Trophoblast cell (in vitro differentiated cells and primary cell): ENCODE data around the gene MSRB2.
A peak's percentile ranks its signal among the peaks of the same experiment; 100 is the strongest.

Experiments used
- DNase-seq, 2 donors: peaks; one replicate each; pipeline ENCODE4 v3.0.0-alpha.2; 2016
- H2AFZ ChIP-seq: 2 replicates; pipeline ENCODE4 v1.6.1; 2013; ENCODE audit warnings: low read length, moderate library complexity, mild to moderate bottlenecking; ENCODE audit not compliant: insufficient read depth, poor library complexity
- H2AK5ac ChIP-seq: 2 replicates; pipeline ENCODE4 v1.6.1; 2013; ENCODE audit warnings: mild to moderate bottlenecking, low read length
- H2BK120ac ChIP-seq: 2 replicates; pipeline ENCODE4 v1.6.1; 2013; ENCODE audit warnings: low read length, mild to moderate bottlenecking, moderate library complexity; ENCODE audit not compliant: insufficient read depth, poor library complexity
- H2BK12ac ChIP-seq: 2 replicates; pipeline ENCODE4 v1.6.1; 2013; ENCODE audit warnings: mild to moderate bottlenecking, low read length, moderate library complexity
- H2BK5ac ChIP-seq: 2 replicates; pipeline ENCODE4 v1.6.1; 2013; ENCODE audit warnings: low read length, low read depth, moderate library complexity, mild to moderate bottlenecking; ENCODE audit not compliant: poor library complexity
- H3K14ac ChIP-seq: 2 replicates; pipeline ENCODE4 v1.6.1; 2013; ENCODE audit warnings: mild to moderate bottlenecking, low read length
- H3K18ac ChIP-seq: 2 replicates; pipeline ENCODE4 v1.6.1; 2013; ENCODE audit warnings: mild to moderate bottlenecking, low read length
- H3K23ac ChIP-seq: 2 replicates; pipeline ENCODE4 v1.6.1; 2013; ENCODE audit warnings: low read length
- H3K27ac ChIP-seq: 2 replicates; pipeline ENCODE4 v1.5.1; 2013; ENCODE audit warnings: low read depth, mild to moderate bottlenecking, inconsistent platforms, low read length, moderate library complexity
- H3K27me3 ChIP-seq: 2 replicates; pipeline ENCODE4 v1.6.1; 2013; ENCODE audit warnings: inconsistent platforms, mild to moderate bottlenecking, low read length, moderate library complexity; ENCODE audit not compliant: insufficient read depth
- H3K36me3 ChIP-seq, 2 experiments: 1 replicate in 1 of 2; 2 replicates in 1 of 2; pipeline ENCODE4 v1.6.1; 2013; ENCODE audit warnings: low read length in 2 of 2, mild to moderate bottlenecking in 2 of 2, moderate library complexity in 1 of 2; ENCODE audit not compliant: insufficient read depth in 2 of 2, control insufficient read depth in 1 of 2
- H3K4ac ChIP-seq: 2 replicates; pipeline ENCODE4 v1.6.1; 2013; ENCODE audit warnings: low read depth, mild to moderate bottlenecking, low read length, moderate library complexity
- H3K4me1 ChIP-seq, 2 experiments: 1 replicate in 1 of 2; 2 replicates in 1 of 2; pipeline ENCODE4 v1.6.1; 2013; ENCODE audit warnings: low read length in 2 of 2, mild to moderate bottlenecking in 2 of 2, moderate library complexity in 1 of 2; ENCODE audit not compliant: insufficient read depth in 2 of 2, control insufficient read depth in 1 of 2
- H3K4me2 ChIP-seq: 2 replicates; pipeline ENCODE4 v1.6.1; 2013; ENCODE audit warnings: inconsistent platforms, mild to moderate bottlenecking, low read length, moderate library complexity
- H3K4me3 ChIP-seq: 2 replicates; pipeline ENCODE4 v1.5.1; 2013; ENCODE audit warnings: mild to moderate bottlenecking, low read depth, low read length, inconsistent platforms
- H3K79me1 ChIP-seq: one replicate; pipeline ENCODE4 v1.6.1; 2013; ENCODE audit warnings: low read length
- H3K79me2 ChIP-seq: 2 replicates; pipeline ENCODE4 v1.6.1; 2013; ENCODE audit warnings: low read length, mild to moderate bottlenecking; ENCODE audit not compliant: control insufficient read depth, insufficient read depth, poor library complexity
- H3K9ac ChIP-seq: 2 replicates; pipeline ENCODE4 v1.6.1; 2013; ENCODE audit warnings: mild to moderate bottlenecking, low read length
- H3K9me3 ChIP-seq: 2 replicates; pipeline ENCODE4 v1.6.1; 2013; ENCODE audit warnings: low read depth, mild to moderate bottlenecking, control low read depth, inconsistent platforms, low read length; ENCODE audit not compliant: insufficient read depth
- H4K12ac ChIP-seq: 2 replicates; pipeline ENCODE4 v1.6.1; 2013; ENCODE audit warnings: low read depth, mild to moderate bottlenecking, low read length, moderate library complexity
- H4K8ac ChIP-seq: 2 replicates; pipeline ENCODE4 v1.6.1; 2013; ENCODE audit warnings: low read depth, mild to moderate bottlenecking, low read length, moderate library complexity
- H4K91ac ChIP-seq: one replicate; pipeline ENCODE4 v1.6.1; 2013; ENCODE audit warnings: low read depth, mild to moderate bottlenecking, low read length, moderate library complexity
- WGBS: extraction: QIAGEN DNeasy Blood & Tissue Kit; methylation state at CpG from one replicate; pipeline ENCODE4 v1.1.7; 2013; ENCODE audit warnings: missing lambda C conversion rate; ENCODE audit not compliant: insufficient read length, insufficient coverage; ENCODE audit errors: extremely low coverage; 5-methylcytosine and 5-hydroxymethylcytosine counted together

The MSRB2 gene

DNA sequence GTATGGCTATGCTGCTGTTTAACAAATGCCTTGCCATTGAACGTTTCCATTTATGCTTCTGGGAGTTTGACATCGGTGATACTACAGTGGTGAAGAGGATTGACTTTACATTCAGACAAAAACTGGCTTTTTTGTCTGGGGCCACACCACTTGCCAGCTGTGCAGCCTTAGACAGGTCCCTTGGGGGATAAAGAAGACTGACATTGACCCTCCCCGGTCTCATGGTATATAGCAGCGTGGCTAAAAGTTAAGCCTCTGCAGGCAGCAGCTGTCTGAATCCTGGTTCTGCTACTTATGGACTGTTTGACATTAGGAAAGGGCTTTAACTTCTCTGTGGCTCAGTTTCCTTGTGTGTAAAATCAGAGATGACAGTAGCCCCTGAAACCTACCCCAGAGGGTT, 54.7 kb downstream of the MSRB2 start:
- H3K18ac ChIP-seq = no peak overlapping the region
- no peaks in the 10 kb centered on the region for H3K36me3 ChIP-seq
- no peak overlapping the region for H3K4me3 ChIP-seq
- H4K91ac ChIP-seq = no peak overlapping the region
- no peak overlapping the region for H3K14ac ChIP-seq
- H3K79me2 ChIP-seq = no peaks in the 10 kb centered on the region
- no peak overlapping the region for H2BK5ac ChIP-seq
- no peak overlapping the region for H2BK120ac ChIP-seq
- H3K4me1 ChIP-seq = peaks cover 0 to 5% of the 10 kb centered on the region in 2 experiments
- no peak overlapping the region for H3K27ac ChIP-seq
- H3K27me3 ChIP-seq = no peaks in the 10 kb centered on the region
- no peak for DNase-seq
- H3K23ac ChIP-seq = no peak overlapping the region
- H3K79me1 ChIP-seq = no peaks in the 10 kb centered on the region
- H4K8ac ChIP-seq = no peak overlapping the region
- no peak overlapping the region for H3K4ac ChIP-seq
- no peak overlapping the region for H3K9ac ChIP-seq
- WGBS = no CpG with 5 or more reads among the region's 4 CpGs
- no peak overlapping the region for H2AFZ ChIP-seq
- H4K12ac ChIP-seq = no peak overlapping the region
- no peak overlapping the region for H3K4me2 ChIP-seq
- no peak overlapping the region for H2BK12ac ChIP-seq
- H3K9me3 ChIP-seq = peaks cover 2% of the 10 kb centered on the region
- no peak overlapping the region for H2AK5ac ChIP-seq

DNA sequence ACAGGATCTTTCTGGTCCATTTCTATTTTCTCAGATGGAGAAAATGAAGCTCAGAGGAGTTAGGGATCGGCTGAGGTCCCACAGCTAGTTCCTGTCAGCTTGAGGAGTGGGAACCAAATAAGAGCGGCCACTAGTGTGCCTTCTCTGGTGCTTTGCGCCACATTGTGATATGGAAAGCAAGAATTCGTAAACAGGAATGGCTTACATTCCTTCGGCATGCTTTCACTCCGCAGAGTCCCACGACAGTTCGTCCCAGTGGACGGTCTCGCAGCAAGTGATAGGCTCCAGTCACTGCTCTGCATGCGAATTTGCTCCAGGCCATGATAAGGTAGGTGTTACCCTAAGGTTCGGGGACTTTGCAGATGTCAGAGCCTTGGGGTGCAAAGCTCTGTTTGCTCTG, 55.2 kb downstream of the MSRB2 start:
- H2BK12ac ChIP-seq = no peak overlapping the region
- H2AK5ac ChIP-seq = no peak overlapping the region
- H3K79me1 ChIP-seq = no peaks in the 10 kb centered on the region
- DNase-seq = peak in 1 of 2 donors; percentile 48
- H3K9me3 ChIP-seq = peaks cover 2% of the 10 kb centered on the region
- peaks cover 0 to 5% of the 10 kb centered on the region in 2 experiments for H3K4me1 ChIP-seq
- H3K4me2 ChIP-seq = no peak overlapping the region
- H2BK120ac ChIP-seq = no peak overlapping the region
- H3K23ac ChIP-seq = no peak overlapping the region
- no peak overlapping the region for H2AFZ ChIP-seq
- no peaks in the 10 kb centered on the region for H3K27me3 ChIP-seq
- H3K79me2 ChIP-seq = no peaks in the 10 kb centered on the region
- H4K91ac ChIP-seq = no peak overlapping the region
- H2BK5ac ChIP-seq = no peak overlapping the region
- no peak overlapping the region for H4K8ac ChIP-seq
- no peak overlapping the region for H3K4me3 ChIP-seq
- H3K4ac ChIP-seq = no peak overlapping the region
- H3K9ac ChIP-seq = no peak overlapping the region
- no peak overlapping the region for H3K18ac ChIP-seq
- H4K12ac ChIP-seq = no peak overlapping the region
- no peak overlapping the region for H3K14ac ChIP-seq
- WGBS = no CpG with 5 or more reads among the region's 12 CpGs
- no peak overlapping the region for H3K27ac ChIP-seq
- no peaks in the 10 kb centered on the region for H3K36me3 ChIP-seq

DNA sequence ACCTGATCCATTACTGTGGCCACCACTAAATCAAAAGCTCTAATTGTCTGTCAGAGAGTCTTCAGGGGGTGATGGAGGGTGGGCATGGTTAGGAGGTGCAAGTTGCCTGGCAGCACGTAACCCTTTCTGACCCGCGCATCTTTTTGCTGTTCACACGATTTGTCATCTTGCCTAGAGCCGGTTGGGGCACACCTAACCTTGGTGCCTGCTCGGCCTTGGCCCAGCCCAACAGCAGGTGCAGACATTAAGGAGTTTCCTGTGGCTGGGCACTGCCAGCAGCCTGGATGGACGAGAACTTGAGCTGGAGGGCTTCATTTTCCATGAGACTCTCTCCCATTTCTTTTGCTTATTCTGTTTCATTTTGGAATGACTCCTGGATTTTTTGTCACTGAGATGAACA, 55.7 kb downstream of the MSRB2 start:
- Histone ChIP-seq H3K14ac (no peak overlapping the region), H2AFZ (no peak overlapping the region), H3K4me1 (peaks cover 0 to 5% of the 10 kb centered on the region in 2 experiments), H3K9me3 (peaks cover 2% of the 10 kb centered on the region), H3K27ac (no peak overlapping the region), H2AK5ac (no peak overlapping the region), H2BK5ac (no peak overlapping the region), H3K4me2 (no peak overlapping the region), H3K4me3 (no peak overlapping the region), H4K12ac (no peak overlapping the region), H3K9ac (no peak overlapping the region), H3K36me3 (no peaks in the 10 kb centered on the region), H3K23ac (no peak overlapping the region), H3K79me1 (no peaks in the 10 kb centered on the region), H2BK12ac (no peak overlapping the region), H2BK120ac (no peak overlapping the region), H4K8ac (no peak overlapping the region), H3K4ac (no peak overlapping the region), H3K18ac (no peak overlapping the region), H3K27me3 (no peaks in the 10 kb centered on the region), H3K79me2 (no peaks in the 10 kb centered on the region), H4K91ac (no peak overlapping the region)
- DNase-seq = no peak
- WGBS = no CpG with 5 or more reads among the region's 7 CpGs

DNA sequence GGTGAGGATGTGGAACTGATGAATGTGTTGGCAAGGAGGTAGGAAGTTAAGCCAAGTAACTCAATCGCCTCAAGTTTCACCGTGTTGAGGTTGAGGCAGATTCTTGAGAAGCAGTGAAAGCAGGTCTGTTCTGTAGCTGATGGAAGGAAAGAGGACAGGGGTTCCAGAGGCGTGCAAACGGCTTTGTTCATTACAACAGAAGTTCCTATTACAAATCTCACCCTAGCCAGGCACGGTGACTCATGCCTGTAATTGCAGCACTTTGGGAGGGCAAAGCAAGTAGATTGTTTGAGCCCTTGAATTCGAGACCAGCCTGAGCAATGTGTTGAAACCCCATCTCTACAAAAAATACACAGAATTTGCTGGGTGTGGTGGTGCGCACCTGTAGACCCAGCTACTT, 59.8 kb downstream of the MSRB2 start:
- H3K18ac ChIP-seq = no peak overlapping the region
- WGBS = no CpG with 5 or more reads among the region's 7 CpGs

More for the DNA sequence above, 59.8 kb downstream of the MSRB2 start:
- Histone ChIP-seq H3K79me1 (no peaks in the 10 kb centered on the region), H3K27ac (no peak overlapping the region), H2BK120ac (no peak overlapping the region), H3K9ac (no peak overlapping the region), H3K14ac (no peak overlapping the region), H3K4me1 (peaks cover 0 to 5% of the 10 kb centered on the region in 2 experiments), H3K23ac (no peak overlapping the region), H2AFZ (no peak overlapping the region), H2BK12ac (no peak overlapping the region), H3K27me3 (no peaks in the 10 kb centered on the region), H3K4me3 (no peak overlapping the region), H3K9me3 (peaks cover 1% of the 10 kb centered on the region), H2BK5ac (no peak overlapping the region), H3K4ac (no peak overlapping the region), H3K36me3 (no peaks in the 10 kb centered on the region), H3K79me2 (no peaks in the 10 kb centered on the region), H4K8ac (no peak overlapping the region), H2AK5ac (no peak overlapping the region), H3K4me2 (no peak overlapping the region), H4K12ac (no peak overlapping the region), H4K91ac (no peak overlapping the region)
- DNase-seq = peak in 1 of 2 donors; percentile 16
